Measurements from ENCODE around the gene EPB41L4B.
"Not testable (repeated sequence)": the region's sequence is repeated elsewhere in the genome, so short reads cannot be mapped to it uniquely, and the experiment has no call there.

Gene EPB41L4B

GRCh38 chr9:109132567-109133021, 188.3 kb downstream of the EPB41L4B start:
- H3K27me3 Mint-ChIP-seq (ENCODE audit: low read depth), result peaks cover 15% of the 10 kb centered on the region
- no peak overlapping the region for H3K4me3 Mint-ChIP-seq
- H3K9me3 Mint-ChIP-seq, result no peaks in the 10 kb centered on the region
- no peaks in the 10 kb centered on the region for H3K4me1 Mint-ChIP-seq (ENCODE audit: low read depth)
- H3K36me3 Mint-ChIP-seq (ENCODE audit: low read depth), result no peaks in the 10 kb centered on the region
- no peak overlapping the region for H3K27ac Mint-ChIP-seq

- H3K27me3 Mint-ChIP-seq (ENCODE audit: low read depth), result peaks cover 9% of the 10 kb centered on the region
- H3K36me3 Mint-ChIP-seq (ENCODE audit: low read depth), result no peaks in the 10 kb centered on the region
- H3K4me1 Mint-ChIP-seq (ENCODE audit: low read depth), result no peaks in the 10 kb centered on the region
- H3K27ac Mint-ChIP-seq, result no peak overlapping the region
- no peak overlapping the region for H3K4me3 Mint-ChIP-seq
- no peaks in the 10 kb centered on the region for H3K9me3 Mint-ChIP-seq
These were observed 191.2 kb downstream of the EPB41L4B start for GRCh38 chr9:109129470-109130197.

GRCh38 chr9:109126671-109127070, 194.2 kb downstream of the EPB41L4B start:
- not testable (repeated sequence) for H3K27ac Mint-ChIP-seq; H3K9me3 Mint-ChIP-seq; H3K4me1 Mint-ChIP-seq (ENCODE audit: low read depth); H3K27me3 Mint-ChIP-seq (ENCODE audit: low read depth); H3K36me3 Mint-ChIP-seq (ENCODE audit: low read depth); H3K4me3 Mint-ChIP-seq

- Mint-ChIP-seq H3K27me3 (ENCODE audit: low read depth) (no peaks in the 10 kb centered on the region), H3K9me3 (no peaks in the 10 kb centered on the region), H3K4me3 (no peak overlapping the region), H3K27ac (no peak overlapping the region), H3K4me1 (ENCODE audit: low read depth) (peaks cover 11% of the 10 kb centered on the region), H3K36me3 (ENCODE audit: low read depth) (no peaks in the 10 kb centered on the region)
These were observed 196.7 kb downstream of the EPB41L4B start for GRCh38 chr9:109124121-109124520.

GRCh38 chr9:109122726-109123621, 197.9 kb downstream of the EPB41L4B start:
- Mint-ChIP-seq H3K4me1 (ENCODE audit: low read depth) (peaks cover 21% of the 10 kb centered on the region), H3K36me3 (ENCODE audit: low read depth) (peaks cover 4% of the 10 kb centered on the region), H3K9me3 (no peaks in the 10 kb centered on the region), H3K27me3 (ENCODE audit: low read depth) (no peaks in the 10 kb centered on the region), H3K27ac (no peak overlapping the region), H3K4me3 (no peak overlapping the region)

Measured in T-helper 1 cell treated with Interleukin-12 subunit alpha and Interleukin-12 subunit beta and Interleukin-4 antibody, amounts not matched to agents 30 μg/mL and 1 μg/mL, for 36 hours (primary cell).